Inflammatory macrophage treated with lipopolysaccharide for 1 hour (primary cell): ENCODE results near the gene MYLK3.

Experiments
- DNase-seq, 2 donors: peaks; one replicate each; pipeline ENCODE4 v3.0.0-alpha.2; 2020 to 2022

Gene MYLK3

GRCh38 chr16:46721885-46722284, 26.3 kb downstream of the MYLK3 start:
- no peak for DNase-seq

DNA sequence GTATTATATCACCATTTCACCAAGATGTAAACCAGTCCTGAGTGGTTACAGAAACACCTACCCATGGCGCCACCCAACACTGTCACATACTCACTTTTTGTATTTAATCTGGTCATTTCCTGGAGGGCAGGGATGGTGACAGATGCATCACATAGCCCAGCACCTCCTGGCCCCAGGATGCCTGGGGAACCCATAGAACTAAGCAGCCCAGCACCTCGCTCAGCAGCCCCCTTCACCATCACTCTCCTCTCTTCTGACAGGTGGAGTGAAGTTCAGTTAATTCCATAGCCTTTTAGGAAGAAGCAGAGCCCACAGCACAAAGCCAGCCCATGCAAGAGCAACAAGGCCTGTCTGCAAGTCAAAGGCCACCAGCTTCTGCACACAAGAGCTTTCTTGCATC, 27.5 kb downstream of the MYLK3 start:
- DNase-seq = no peak

- DNase-seq = no peak
Measured at GRCh38 chr16:46719528-46719927, 28.6 kb downstream of the MYLK3 start.

- DNase-seq = no peak
Measured at GRCh38 chr16:46718214-46718613, 29.9 kb downstream of the MYLK3 start.

GRCh38 chr16:46717692-46718091, 30.5 kb downstream of the MYLK3 start:
- no peak for DNase-seq

GRCh38 chr16:46715769-46716305, 32.3 kb downstream of the MYLK3 start:
- no peak for DNase-seq

- DNase-seq = no peak
Measured at GRCh38 chr16:46714797-46715591, 33.1 kb downstream of the MYLK3 start.

DNA sequence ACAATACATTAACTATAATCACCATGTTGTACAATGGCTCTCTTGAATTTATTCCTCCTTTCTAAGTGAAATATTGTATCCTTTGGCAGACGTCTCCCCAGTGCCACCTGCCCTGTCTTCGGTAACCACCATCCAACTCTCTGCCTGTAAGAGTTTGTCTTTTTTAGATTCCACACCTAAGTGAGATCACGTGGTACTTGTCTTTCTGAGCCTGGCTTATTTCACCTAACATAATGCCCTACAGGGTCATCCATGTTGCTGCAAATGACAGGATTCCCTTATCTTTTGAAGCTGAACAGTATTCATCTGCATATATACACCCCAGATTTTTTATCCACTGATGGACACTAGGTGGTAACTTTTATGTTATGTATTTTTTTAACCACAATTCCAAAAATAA, 34.5 kb downstream of the MYLK3 start:
- DNase-seq = no peak

- peak; percentile 72 to 74 for DNase-seq
Measured at GRCh38 chr16:46712911-46713310, 35.2 kb downstream of the MYLK3 start.

DNA sequence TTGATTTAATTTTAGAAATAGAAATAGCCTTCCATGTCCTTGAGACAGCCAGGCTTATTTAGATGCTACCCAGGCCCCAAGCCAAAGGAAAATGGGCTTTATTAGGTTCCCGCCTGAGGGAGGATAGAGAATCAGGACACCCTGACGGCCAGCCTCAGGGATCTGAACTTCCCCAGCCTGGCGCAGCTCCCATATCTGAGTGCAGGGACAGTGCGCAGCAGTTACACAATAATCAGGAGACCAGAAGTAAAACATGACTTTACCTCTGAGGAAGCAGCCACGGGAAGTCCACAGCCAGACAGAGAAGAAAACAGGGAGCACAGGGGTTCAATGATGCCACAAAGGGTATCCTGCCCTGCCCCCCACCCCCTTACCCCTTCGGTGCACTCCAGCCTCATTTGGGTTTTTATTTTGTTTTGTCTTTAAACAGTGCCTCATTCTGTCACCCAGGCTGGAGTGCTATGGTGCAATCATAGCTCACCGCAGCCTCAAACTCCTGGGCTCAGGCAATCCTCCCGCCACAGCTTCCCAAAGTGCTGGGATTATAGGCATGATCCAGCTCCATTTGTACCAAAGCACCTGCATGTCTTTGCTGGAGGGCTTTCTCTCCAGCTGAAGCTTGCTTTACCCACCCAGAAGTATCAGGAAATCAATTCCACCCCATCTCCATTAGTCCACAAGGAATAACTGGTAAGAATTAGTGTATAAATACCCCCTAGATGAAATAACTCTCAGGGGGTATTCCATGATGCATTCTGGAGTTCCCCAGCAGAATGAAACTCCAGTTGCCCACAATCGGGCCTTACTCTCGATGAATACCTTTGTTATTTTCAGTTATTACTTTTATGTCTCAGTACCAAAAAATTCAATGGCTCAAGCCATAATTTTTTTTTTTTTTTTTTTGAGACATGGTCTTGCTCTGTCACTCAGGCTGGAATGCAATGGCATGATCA, 36.8 kb downstream of the MYLK3 start:
- peak; percentile 22 to 56 for DNase-seq

DNA sequence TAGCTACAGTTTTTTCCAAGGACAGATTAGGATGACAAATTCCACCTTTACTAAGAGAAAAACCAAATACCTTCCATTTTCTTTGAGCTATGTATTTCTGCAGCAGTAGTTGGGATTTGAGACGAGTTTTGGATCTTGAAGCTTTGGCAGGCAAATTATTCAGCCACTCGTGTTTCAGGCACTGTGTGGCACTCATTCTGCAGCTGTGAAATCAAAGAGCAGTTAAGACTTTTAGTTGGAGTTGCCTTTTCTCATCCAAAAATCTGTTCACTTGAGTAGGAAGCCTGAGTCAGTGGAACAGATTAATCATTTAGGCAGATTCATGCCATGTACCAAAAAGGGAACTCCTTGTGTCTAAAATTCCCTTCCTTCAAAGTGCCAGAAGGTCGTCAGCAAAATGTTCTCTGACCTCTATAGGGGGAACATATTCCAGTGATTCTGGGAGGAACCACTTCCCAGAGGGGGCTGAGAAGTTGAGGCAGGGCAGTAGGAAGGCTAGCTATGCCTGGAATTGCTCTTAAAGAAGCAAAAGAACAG, 38.6 kb downstream of the MYLK3 start:
- peak; percentile 56 to 60 for DNase-seq

DNA sequence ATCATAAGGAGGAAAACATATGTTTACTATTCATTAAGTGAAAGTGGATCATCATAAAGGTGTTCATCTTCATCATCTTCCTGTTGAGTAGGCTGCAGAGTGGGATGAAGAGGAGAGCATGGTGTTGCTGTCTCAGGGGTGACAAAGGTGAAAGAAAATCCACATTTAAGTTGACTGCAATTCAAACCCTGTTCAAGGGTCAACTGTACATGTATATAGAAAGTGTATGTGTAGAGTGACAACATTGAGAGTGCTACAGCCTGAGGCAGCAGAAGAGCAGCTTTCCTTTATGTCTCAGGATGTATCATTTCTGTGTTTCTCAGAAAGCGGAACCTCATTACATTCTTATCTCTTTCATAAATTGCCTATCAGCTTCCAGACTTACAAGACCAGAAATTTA, 41.5 kb downstream of the MYLK3 start:
- DNase-seq = no peak

- no peak for DNase-seq
Measured at GRCh38 chr16:46702030-46702429, 46.1 kb downstream of the MYLK3 start.

DNA sequence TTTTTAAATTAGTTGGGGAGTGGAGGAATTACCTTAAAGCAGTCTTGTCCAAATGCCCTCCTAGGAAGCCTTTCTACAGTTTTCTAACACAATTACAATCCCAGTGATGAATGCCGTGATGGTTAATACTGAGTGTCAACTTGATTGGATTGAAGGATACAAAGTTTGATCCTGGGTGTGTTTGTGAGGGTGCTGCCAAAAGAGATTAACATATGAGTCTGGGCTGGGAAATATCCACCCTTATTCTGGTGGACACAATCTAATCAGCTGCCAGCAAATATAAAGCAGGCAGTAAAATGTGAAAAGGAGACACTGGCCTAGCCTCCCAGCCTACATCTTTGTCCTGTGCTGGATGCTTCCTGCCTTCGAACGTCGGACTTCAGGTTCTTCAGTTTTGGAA, 46.5 kb downstream of the MYLK3 start:
- DNase-seq = no peak

GRCh38 chr16:46700048-46700447, 48.1 kb downstream of the MYLK3 start:
- no peak for DNase-seq

GRCh38 chr16:46696957-46697356, 51.2 kb downstream of the MYLK3 start:
- DNase-seq = no peak

GRCh38 chr16:46695937-46696336, 52.2 kb downstream of the MYLK3 start:
- no peak for DNase-seq

- DNase-seq = no peak
Measured at GRCh38 chr16:46693598-46693997, 54.5 kb downstream of the MYLK3 start.

DNA sequence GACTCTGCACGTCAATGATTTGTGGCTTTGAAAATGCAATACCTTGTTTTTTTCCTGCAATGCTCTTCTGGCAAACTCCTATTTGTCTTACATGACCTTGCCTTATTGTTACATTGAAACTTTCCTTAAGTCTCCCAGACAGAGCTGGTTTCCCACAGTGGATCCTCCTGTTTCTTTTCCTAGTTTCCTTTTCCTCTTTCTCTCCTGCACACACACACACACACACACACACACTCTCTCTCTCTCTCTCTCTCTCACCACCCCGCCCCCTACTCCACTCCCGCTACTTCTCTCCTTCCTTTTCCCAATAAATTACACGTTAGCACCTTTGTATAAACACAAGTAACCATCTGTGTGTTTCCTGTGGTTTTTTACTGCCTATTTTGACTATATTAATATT, 56.4 kb downstream of the MYLK3 start:
- no peak for DNase-seq

DNA sequence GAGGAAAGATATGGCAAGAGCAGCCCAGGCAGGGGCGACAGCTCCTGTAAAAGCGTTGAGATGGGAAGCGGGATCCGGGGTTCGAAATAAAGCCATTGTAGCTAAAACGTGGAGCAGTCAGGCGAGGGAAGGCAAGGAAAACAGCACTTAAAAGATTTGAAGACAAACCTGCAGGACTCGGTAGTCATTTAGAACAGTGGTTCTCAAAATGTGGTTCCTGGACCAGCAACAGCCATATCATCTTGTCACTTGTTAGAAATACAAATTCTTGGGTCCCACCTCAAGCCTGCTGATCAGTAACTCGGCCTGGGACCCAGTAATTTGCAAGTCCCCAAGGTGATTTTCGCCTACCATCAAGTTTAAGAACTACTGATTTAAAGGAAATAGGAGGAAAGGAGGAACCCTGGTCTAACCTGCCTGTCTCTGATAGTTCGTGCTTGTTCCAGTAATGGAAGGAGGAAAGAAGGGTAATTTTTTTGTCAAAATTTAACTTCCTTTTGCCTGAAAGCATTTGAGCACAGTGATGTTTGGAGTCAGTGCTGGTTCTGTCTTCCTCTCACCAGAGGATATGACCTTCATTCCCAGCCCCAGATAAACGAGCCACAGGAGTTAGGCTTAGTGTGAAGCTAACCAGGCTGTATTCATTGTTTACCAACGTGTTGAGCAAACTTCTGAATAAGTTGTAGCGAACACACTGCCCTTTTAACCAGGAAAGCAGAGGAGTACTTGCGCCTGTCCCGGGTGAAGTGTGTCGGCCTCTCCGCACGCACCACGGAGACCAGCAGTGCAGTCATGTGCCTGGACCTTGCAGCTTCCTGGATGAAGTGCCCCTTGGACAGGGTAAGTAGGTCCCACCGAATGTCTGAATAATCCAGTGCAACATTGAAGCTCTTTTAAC, 57.6 kb downstream of the MYLK3 start:
- DNase-seq = no peak

GRCh38 chr16:46689365-46690280, 58.5 kb downstream of the MYLK3 start, which contains the start of gene ORC6:
Gene ORC6 (plus strand): TSS chr16:46689659. CDS start chr16:46689706, 47 bp downstream.
- DNase-seq = peak; percentile 94 to 95
